GM19324 (cell line): ENCODE results near the gene CTNNA2.

Experiments
- ATAC-seq: cut with Tn5 transposase; IDR thresholded peaks from one replicate; pipeline ENCODE4 v1.9.1; 2021; ENCODE audit warnings: mild to moderate bottlenecking, moderate library complexity; ENCODE audit not compliant: unreplicated experiment, low FRiP score

The CTNNA2 gene

GRCh38 chr2:80496775-80497174, 983.9 kb downstream of the CTNNA2 start:
- no peak for ATAC-seq

GRCh38 chr2:80499095-80499494, 986.2 kb downstream of the CTNNA2 start:
- no peak for ATAC-seq

DNA sequence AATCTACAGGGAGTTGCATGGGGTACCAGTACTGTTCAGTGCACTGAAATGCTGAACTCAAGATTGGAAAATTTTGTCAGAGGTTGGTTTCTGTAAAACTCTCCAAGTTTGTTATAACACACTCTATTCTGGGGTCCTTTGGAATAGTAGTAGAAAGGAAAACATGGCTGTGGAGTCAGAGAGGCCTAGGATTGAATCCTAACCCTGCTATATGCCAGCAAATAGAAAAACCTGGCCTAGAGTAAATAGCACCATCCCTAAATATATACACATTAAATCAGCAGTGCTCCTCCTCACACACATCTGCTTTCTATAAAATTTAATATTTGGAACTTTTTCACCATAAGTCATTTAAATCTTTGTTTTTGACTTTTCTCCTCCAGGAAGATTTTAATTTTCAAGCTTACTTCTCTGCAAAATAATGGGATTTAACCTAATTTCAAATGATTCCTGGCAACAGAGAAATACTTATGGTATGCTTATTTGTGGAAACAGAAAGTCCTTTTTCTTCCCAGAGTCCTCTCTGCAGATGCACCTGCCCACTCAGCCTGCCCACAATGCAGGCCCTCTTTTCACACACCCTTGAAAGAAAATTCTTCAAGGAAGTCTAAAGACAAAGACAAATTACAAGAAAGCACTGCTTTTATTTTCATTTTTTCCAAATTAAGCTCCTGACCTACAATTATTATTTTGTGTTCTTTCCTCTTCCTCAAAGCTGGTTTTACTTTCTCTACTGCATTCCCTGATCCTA, 989.2 kb downstream of the CTNNA2 start:
- no peak for ATAC-seq

- no peak for ATAC-seq
These were observed 993.7 kb downstream of the CTNNA2 start for GRCh38 chr2:80506563-80506962.

DNA sequence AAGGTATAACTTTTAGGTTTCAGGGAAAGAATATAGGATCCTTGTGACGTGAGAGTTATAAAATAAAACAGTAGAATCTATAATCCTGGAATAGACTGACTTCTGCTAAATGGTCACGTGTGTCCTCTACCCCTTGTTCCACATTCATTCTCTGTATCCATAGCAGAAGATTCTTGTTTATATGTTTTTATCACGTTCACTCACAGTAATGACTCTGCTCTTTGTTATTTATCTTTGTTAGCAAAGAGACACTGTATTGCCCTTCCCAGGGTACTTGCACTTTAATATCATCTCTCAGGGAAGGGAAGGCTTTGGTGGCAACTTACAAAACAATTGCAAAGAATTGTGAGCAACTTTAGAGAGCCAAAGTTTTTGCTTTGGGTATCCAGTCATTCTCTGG, 997.9 kb downstream of the CTNNA2 start:
- ATAC-seq, result no peak

- no peak for ATAC-seq
These were observed 1003.1 kb downstream of the CTNNA2 start for GRCh38 chr2:80515964-80516363.

- ATAC-seq, result no peak
These were observed 1004.5 kb downstream of the CTNNA2 start for GRCh38 chr2:80517316-80517715.

DNA sequence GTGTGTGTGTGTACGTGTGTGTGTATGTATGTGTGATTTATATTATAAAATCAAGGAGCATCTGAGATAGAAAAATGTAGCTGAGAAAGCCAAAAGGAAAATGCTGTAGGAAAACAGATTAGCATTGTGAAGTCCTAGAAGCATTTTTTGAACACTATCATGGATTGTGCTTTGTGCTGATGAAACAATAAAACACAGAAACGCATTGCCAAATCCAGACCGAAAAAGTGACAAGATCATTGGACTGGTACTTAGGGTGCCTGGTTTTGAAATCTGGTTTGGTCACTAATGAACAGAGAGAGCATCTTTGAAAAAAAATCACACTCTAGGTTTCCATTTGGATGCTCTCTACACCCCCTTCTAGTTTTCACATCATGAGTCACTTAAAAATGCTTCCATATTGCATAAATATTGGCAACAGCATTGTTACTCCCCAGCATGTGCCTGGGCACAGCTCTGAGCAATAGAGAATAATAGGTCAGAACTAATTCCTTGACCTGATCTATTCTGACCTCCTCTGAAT, 1006.3 kb downstream of the CTNNA2 start:
- no peak for ATAC-seq

- no peak for ATAC-seq
These were observed 1006.9 kb downstream of the CTNNA2 start for GRCh38 chr2:80519699-80520291.

DNA sequence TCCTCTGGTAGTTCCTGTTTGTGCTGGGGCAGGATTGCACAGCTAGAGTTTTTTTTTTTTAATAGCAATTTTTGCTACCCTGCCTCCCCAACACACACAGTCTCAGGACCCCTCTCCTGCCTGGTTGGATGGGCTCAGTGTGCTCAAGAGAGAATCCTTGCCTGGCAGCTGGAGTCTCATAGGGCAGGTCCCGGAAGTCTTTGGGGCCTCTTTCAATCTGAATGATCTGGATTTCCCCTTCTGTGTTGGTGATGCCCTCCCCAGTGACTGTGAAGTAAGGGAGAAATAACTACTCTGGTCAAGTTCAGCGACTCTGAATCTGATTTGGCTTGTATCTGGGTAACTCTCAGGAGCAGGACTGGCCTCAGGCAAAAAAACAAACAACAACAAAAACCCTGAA, 1012.3 kb downstream of the CTNNA2 start:
- peak; percentile 71 for ATAC-seq

GRCh38 chr2:80527119-80527518, 1014.3 kb downstream of the CTNNA2 start:
- no peak for ATAC-seq

DNA sequence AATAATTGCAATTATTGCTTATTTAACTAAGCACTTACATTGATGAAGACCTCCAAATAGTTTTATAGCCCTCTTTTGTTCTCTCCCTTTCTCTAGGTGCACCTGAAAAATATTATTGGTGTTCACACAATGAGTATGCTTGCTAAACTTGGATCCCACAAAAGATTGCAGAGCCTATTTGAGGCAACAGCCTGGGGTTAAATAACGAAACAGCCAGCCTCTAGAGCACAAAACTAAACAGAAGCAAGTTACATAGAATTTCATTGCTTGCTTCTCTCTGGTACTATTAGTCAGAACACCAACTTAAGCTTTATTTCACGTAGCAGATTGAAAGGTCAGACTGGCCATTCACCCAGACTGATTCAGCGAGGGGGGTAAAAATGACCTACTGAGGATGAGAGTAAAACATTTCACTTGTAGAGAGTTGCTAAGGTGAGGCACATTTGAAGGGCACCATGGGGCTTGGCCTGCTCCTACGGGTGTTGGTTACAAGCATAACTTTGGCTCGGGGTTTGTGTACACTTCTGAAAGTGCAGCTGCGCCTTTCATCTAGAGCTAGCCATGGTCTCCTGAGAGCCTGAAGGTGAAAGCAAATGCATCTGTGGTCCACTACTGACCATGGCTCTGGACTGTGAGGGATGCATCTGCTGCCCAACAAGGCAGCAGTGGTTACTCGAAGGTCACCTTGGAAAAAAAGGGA, 1016.8 kb downstream of the CTNNA2 start:
- peak; percentile 25 for ATAC-seq

- peak; percentile 76 for ATAC-seq
These were observed 1017.7 kb downstream of the CTNNA2 start for GRCh38 chr2:80530442-80531064.

- no peak for ATAC-seq
These were observed 1018.5 kb downstream of the CTNNA2 start for GRCh38 chr2:80531319-80531718.

- ATAC-seq, result no peak
These were observed 1032.8 kb downstream of the CTNNA2 start for GRCh38 chr2:80545420-80546210.

DNA sequence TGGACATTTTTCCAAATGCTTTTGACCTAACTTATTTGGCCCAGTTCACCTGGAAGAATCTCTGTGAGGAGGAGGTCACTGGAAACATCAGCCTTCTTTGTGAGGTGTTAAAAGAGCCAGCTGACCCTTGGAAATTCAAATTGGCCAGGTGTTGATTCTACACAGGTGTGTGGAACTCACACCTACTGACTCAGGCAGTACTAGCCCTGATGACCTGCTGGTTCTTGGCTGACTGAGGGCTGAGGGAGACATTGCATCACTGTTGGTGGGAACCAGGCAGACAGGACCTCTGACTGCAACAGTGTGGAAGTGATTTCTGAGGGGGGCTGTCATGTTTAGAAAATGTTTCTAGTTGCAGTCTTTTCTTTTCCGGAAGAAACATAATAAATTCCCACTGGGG, 1033.9 kb downstream of the CTNNA2 start:
- no peak for ATAC-seq

DNA sequence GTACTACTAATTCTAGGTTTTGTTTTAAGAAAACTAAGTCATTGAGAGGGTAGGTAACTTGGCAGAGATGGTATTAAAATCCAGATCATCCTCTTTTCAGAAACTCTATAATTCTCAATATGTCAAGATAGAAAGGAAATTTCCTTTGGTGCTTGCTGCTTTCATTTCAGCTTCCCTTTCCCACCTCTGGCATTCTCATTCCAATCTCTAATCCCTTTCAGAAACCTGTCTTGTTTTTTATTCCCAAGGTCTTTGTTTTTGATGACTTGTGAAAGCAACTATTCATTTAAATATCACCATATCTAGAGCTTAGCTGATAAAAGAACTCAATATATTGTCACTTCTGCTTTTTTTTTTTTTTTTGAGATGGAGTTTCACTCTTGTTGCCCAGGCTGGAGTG, 1034.5 kb downstream of the CTNNA2 start:
- ATAC-seq, result no peak

DNA sequence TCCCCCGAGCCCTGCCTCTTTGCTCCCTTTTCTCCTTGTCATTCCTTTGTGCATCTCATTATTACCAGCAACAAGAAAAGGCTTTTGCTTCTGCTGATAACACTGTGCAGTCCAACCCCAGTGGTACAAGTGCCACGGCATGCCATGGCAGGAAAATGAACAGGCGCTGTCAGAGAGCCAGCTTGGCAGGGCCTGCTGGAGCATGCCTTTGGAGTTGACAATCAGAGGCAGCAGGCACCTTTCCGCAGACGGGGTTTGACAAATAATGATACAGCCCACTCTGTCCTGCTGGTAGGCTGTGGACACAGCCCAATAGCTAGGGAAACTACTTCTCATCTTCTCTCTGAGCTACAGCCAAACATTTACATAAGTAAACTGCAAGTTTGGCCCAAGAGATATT, 1035.6 kb downstream of the CTNNA2 start:
- no peak for ATAC-seq

- no peak for ATAC-seq
These were observed 1037.0 kb downstream of the CTNNA2 start for GRCh38 chr2:80549901-80550300.

DNA sequence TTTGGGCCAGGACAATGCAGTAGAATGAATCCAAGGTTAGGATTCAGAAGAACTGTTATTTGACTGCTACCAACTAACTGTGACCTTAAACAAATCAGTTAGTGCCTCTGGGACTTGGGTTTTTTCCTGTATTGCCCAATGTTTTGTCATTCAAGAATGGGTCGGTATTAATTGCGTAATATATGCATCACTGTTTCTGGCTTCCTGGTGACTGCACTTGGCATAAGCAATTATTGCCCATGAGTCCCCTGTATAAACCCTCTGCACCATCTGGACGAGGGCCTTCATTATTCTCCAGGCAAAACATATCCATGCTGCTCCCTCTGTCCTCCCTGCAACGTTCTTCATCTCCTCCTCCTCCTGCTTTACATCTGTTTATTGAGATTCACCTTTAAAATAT, 1047.5 kb downstream of the CTNNA2 start:
- ATAC-seq, result no peak
